ENCODE data around the gene NR5A2. TPM values are rescaled to one million over a fixed set of nuclear protein-coding genes. Genes with fewer than 3 reads are reported as not detected.
A peak's percentile ranks its signal among the peaks of the same experiment; 100 is the strongest.

The NR5A2 gene
- total RNA-seq, 1 donor from 2014 or later = not detected

- no peak for DNase-seq (ENCODE audit: low read depth)
- no peak overlapping the region for H3K4me3 ChIP-seq (ENCODE audit: low read depth, low read length)
- TF ChIP-seq CTCF (conservative IDR thresholded peaks at IDR 0.05; ENCODE audit: low read depth, low read length) = no peak
These were observed 148.7 kb downstream of the NR5A2 start for GRCh38 chr1:200176181-200176580.

GRCh38 chr1:200176798-200177197 is 149.3 kb downstream of the NR5A2 start:
- H3K4me3 ChIP-seq (ENCODE audit: low read depth, low read length) = no peak overlapping the region
- TF ChIP-seq CTCF (conservative IDR thresholded peaks at IDR 0.05; ENCODE audit: low read depth, low read length) = no peak
- no peak for DNase-seq (ENCODE audit: low read depth)

GRCh38 chr1:200178340-200178739 is 150.8 kb downstream of the NR5A2 start:
- DNase-seq (ENCODE audit: low read depth) = no peak
- TF ChIP-seq CTCF (conservative IDR thresholded peaks at IDR 0.05; ENCODE audit: low read depth, low read length) = no peak

GRCh38 chr1:200179126-200179780 is 151.7 kb downstream of the NR5A2 start:
- DNase-seq (ENCODE audit: low read depth) = no peak

More at GRCh38 chr1:200178340-200178739, 150.8 kb downstream of the NR5A2 start:
- H3K4me3 ChIP-seq (ENCODE audit: low read depth, low read length) = no peak overlapping the region

GRCh38 chr1:200179781-200180160 is 152.3 kb downstream of the NR5A2 start:
- no peak for DNase-seq (ENCODE audit: low read depth)
- no peak overlapping the region for H3K4me3 ChIP-seq (ENCODE audit: low read depth, low read length)
- TF ChIP-seq CTCF (conservative IDR thresholded peaks at IDR 0.05; ENCODE audit: low read depth, low read length) = no peak

More at GRCh38 chr1:200179126-200179780, 151.7 kb downstream of the NR5A2 start:
- TF ChIP-seq CTCF (conservative IDR thresholded peaks at IDR 0.05; ENCODE audit: low read depth, low read length) = no peak
- no peak overlapping the region for H3K4me3 ChIP-seq (ENCODE audit: low read depth, low read length)

GRCh38 chr1:200180821-200181220 is 153.3 kb downstream of the NR5A2 start:
- DNase-seq (ENCODE audit: low read depth) = peak; percentile 22
- no peak overlapping the region for H3K4me3 ChIP-seq (ENCODE audit: low read depth, low read length)
- TF ChIP-seq CTCF (conservative IDR thresholded peaks at IDR 0.05; ENCODE audit: low read depth, low read length) = peak; percentile 46

GRCh38 chr1:200181861-200182260 is 154.4 kb downstream of the NR5A2 start:
- no peak overlapping the region for H3K4me3 ChIP-seq (ENCODE audit: low read depth, low read length)
- no peak for TF ChIP-seq CTCF (conservative IDR thresholded peaks at IDR 0.05; ENCODE audit: low read depth, low read length)
- DNase-seq (ENCODE audit: low read depth) = no peak
